PFSK-1 (cell line): ENCODE results near the gene PRPF19.

Source experiments
- FOXP2 ChIP-seq: optimal IDR thresholded peaks from 2 replicates; pipeline ENCODE3; 2011; ENCODE audit warnings: borderline replicate concordance, control low read depth, inconsistent platforms; ENCODE audit not compliant: insufficient read depth; ENCODE audit errors: extremely low read length, extremely low read depth
- POLR2AphosphoS5 ChIP-seq: IDR thresholded peaks from 2 replicates; pipeline ENCODE4 v1.6.1; 2012; ENCODE audit warnings: low read depth, mild to moderate bottlenecking, control low read depth, low read length, moderate library complexity
- SIN3A ChIP-seq: IDR thresholded peaks from 2 replicates; pipeline ENCODE4 v1.6.1; 2012; ENCODE audit warnings: mild to moderate bottlenecking, low read length, moderate library complexity, borderline replicate concordance; ENCODE audit not compliant: insufficient read depth
- TAF1 ChIP-seq: IDR thresholded peaks from 2 replicates; pipeline ENCODE4 v1.6.1; 2012; ENCODE audit warnings: low read length, control low read depth, borderline replicate concordance; ENCODE audit not compliant: insufficient read depth
- TF ChIP-seq, protein P1 (sequence below), 2 experiments: IDR thresholded peaks; 2 replicates each; pipeline versions ENCODE4 v1.6.1 to v1.8.0; 2011 to 2012; ENCODE audit warnings: low read depth in 2 of 2, low read length in 2 of 2, control low read depth in 1 of 2, inconsistent platforms in 1 of 2, mild to moderate bottlenecking in 1 of 2, moderate library complexity in 1 of 2; ENCODE audit not compliant: insufficient read depth in 1 of 2

The PRPF19 gene

DNA sequence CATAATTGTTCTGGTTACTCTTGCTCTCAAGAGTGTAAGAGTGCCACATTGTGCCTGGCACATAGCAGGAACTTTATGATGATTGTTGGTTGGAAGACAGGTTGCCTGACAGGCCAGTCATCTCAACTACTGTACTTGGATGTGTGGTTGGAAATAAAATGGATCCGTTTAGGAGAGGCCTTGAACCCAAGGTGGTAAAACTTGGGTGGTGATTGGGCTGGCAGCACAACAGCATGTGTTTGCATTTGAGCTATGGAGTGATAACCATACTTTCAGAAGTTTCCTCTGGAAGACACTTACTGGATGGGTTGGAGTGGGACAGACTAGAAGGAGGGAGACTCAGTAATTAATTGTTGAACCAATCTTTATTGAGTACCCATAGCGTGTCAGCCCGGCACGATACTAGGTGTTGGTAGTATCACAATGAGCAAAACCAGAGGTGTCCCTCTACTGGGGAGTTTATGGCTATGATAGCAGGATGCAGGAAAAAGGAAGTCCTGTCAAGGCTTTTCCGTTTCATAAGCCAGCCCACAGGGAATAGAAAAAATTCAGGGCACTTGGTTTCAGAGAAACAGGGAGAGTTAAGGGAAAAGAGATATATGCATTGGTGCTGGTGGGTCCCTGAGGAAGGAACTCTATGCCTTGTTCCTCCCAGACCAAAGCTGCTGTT, 4.5 kb upstream of the PRPF19 start:
- TF ChIP-seq FOXP2: no peak
- TF ChIP-seq, protein P1, sequence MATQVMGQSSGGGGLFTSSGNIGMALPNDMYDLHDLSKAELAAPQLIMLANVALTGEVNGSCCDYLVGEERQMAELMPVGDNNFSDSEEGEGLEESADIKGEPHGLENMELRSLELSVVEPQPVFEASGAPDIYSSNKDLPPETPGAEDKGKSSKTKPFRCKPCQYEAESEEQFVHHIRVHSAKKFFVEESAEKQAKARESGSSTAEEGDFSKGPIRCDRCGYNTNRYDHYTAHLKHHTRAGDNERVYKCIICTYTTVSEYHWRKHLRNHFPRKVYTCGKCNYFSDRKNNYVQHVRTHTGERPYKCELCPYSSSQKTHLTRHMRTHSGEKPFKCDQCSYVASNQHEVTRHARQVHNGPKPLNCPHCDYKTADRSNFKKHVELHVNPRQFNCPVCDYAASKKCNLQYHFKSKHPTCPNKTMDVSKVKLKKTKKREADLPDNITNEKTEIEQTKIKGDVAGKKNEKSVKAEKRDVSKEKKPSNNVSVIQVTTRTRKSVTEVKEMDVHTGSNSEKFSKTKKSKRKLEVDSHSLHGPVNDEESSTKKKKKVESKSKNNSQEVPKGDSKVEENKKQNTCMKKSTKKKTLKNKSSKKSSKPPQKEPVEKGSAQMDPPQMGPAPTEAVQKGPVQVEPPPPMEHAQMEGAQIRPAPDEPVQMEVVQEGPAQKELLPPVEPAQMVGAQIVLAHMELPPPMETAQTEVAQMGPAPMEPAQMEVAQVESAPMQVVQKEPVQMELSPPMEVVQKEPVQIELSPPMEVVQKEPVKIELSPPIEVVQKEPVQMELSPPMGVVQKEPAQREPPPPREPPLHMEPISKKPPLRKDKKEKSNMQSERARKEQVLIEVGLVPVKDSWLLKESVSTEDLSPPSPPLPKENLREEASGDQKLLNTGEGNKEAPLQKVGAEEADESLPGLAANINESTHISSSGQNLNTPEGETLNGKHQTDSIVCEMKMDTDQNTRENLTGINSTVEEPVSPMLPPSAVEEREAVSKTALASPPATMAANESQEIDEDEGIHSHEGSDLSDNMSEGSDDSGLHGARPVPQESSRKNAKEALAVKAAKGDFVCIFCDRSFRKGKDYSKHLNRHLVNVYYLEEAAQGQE (IDR thresholded peaks at IDR 0.05; ENCODE audit: insufficient read depth in 1 of 2, low read depth in 2 of 2, low read length in 2 of 2): no peak
- TF ChIP-seq POLR2AphosphoS5: no peak
- no peak for TF ChIP-seq SIN3A
- no peak for TF ChIP-seq TAF1

DNA sequence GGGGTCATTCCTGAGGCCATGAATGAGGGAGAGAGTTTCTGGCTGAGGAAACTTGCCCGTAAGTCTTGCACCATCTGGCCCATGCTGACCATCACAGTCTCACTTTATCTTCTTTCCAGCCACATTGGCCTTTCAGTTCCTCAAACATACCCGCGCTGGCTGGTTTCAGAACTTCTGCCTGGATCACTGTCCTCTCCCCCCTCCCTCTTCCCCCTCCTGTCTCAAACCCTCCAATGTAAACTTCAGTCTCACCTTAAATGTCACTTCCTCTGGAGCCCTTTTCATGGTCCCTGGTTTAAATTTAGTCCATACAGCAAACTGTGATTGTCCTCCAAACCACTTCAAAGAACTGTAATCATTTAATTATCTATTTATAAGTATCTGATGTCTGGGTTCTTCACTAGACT, 3.9 kb upstream of the PRPF19 start:
- TF ChIP-seq TAF1: no peak
- no peak for TF ChIP-seq POLR2AphosphoS5
- TF ChIP-seq, protein P1 (IDR thresholded peaks at IDR 0.05; ENCODE audit: insufficient read depth in 1 of 2, low read depth in 2 of 2, low read length in 2 of 2): no peak
- TF ChIP-seq FOXP2: no peak
- TF ChIP-seq SIN3A: no peak

DNA sequence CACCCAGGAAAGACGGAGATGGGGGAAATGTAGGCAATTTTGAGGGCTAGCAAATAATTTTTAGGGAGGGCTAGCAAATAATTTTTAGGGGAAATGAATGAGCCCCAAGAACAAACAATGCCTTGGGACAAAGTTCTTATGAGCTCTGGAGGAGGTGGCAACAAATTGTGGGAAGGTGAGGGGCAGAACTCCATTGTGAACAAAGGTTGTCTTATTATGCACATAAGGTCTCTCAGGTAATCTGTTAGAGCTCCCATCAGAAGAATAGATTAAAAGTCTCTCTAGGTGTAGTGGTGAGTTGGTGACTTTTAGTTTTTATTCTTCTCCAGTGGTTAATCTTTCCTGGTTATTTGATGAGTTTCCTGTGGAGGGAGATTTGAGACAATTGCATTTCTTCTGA, 2.4 kb upstream of the PRPF19 start:
- TF ChIP-seq POLR2AphosphoS5 (no peak), TAF1 (no peak), SIN3A (no peak), FOXP2 (no peak)
- TF ChIP-seq, protein P1 (IDR thresholded peaks at IDR 0.05; ENCODE audit: insufficient read depth in 1 of 2, low read depth in 2 of 2, low read length in 2 of 2): no peak

DNA sequence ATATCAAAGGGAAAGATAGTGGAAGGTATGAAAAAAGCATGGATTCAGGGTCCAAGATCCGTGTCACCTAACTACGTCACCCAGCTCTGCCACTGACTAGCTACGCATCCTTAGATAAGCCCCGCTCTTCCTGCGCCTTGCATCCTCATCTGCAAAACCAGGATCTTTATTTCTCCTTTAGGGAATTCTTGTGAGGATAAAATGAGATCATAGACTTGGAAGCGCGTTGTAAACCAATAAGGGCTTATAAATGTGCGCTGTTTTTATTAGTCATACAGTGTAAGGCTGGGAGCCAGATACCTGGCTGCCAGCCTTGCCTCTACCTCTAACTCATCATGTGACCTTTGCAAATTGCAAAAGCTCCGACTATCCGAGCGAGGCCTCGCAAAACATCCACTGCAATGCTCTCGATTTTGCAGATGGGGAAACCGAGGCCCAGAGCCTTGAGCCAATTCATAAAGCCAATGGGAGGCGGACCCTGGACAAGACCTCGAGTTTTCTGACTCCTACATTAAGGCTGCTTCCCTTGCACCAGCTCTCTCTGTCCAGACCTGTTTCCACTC, 753 bp downstream of the PRPF19 start:
- TF ChIP-seq POLR2AphosphoS5 (no peak), FOXP2 (no peak), SIN3A (no peak), TAF1 (no peak)
- TF ChIP-seq, protein P1 (IDR thresholded peaks at IDR 0.05; ENCODE audit: insufficient read depth in 1 of 2, low read depth in 2 of 2, low read length in 2 of 2): no peak

DNA sequence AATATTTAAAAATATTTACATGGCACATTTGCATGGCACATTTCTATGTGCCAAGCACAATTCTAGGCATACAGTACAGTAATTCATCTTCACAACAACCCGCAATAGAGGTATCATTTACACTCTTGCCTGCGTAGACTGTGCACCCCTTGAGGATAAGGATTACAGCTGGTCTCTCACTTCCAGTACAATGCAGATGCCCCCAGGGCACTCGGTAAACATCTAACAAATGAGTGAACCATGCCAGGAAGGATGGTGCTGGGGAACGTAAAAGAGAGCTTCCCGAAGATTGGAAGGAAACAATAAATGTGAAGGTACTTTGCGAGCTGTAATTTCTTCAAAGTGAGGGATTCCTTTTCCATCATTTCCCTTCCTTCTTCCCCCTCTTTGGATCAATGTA, 1.3 kb downstream of the PRPF19 start:
- TF ChIP-seq TAF1: no peak
- TF ChIP-seq, protein P1 (IDR thresholded peaks at IDR 0.05; ENCODE audit: insufficient read depth in 1 of 2, low read depth in 2 of 2, low read length in 2 of 2): no peak
- no peak for TF ChIP-seq SIN3A
- TF ChIP-seq FOXP2: no peak
- no peak for TF ChIP-seq POLR2AphosphoS5
